ENCODE results near the gene IFNA2.
"Not testable (repeated sequence)": the region's sequence is repeated elsewhere in the genome, so short reads cannot be mapped to it uniquely, and the experiment has no call there.

Gene IFNA2

GRCh38 chr9:21385131-21385670 lies at the start of gene IFNA2:
Gene IFNA2, minus strand, starts transcription at chr9:21385398. Its CDS starts 69 bp downstream, at chr9:21385329.
- FAIRE-seq = peak; percentile 84

GRCh38 chr9:21435015-21435383 lies 49.8 kb upstream of the IFNA2 start:
- not testable (repeated sequence) for FAIRE-seq

- FAIRE-seq = no peak
These were observed 49.2 kb upstream of the IFNA2 start for GRCh38 chr9:21434202-21435014.

GRCh38 chr9:21432672-21433425 lies 47.7 kb upstream of the IFNA2 start:
- no peak for FAIRE-seq

GRCh38 chr9:21429191-21429590 lies 44.0 kb upstream of the IFNA2 start:
- FAIRE-seq = no peak

GRCh38 chr9:21428235-21428634 lies 43.0 kb upstream of the IFNA2 start:
- no peak for FAIRE-seq

- FAIRE-seq = no peak
These were observed 30.5 kb upstream of the IFNA2 start for GRCh38 chr9:21415493-21416267.

GRCh38 chr9:21414220-21414940 lies 29.2 kb upstream of the IFNA2 start:
- no peak for FAIRE-seq

GRCh38 chr9:21413624-21414023 lies 28.4 kb upstream of the IFNA2 start:
- no peak for FAIRE-seq

- FAIRE-seq = no peak
These were observed 28.0 kb upstream of the IFNA2 start for GRCh38 chr9:21413151-21413550.

GRCh38 chr9:21412107-21412506 lies 26.9 kb upstream of the IFNA2 start:
- no peak for FAIRE-seq

GRCh38 chr9:21408817-21409216 lies 23.6 kb upstream of the IFNA2 start, which contains the start of gene IFNA8:
Gene IFNA8, plus strand, starts transcription at chr9:21409117. Its CDS starts 60 bp downstream, at chr9:21409177.
- no peak for FAIRE-seq

GRCh38 chr9:21404146-21404545 lies 18.9 kb upstream of the IFNA2 start:
- no peak for FAIRE-seq

GRCh38 chr9:21402386-21403251 lies 17.4 kb upstream of the IFNA2 start:
- FAIRE-seq = no peak

GRCh38 chr9:21399956-21400355 lies 14.8 kb upstream of the IFNA2 start:
- FAIRE-seq = no peak

- FAIRE-seq = no peak
These were observed 13.8 kb upstream of the IFNA2 start for GRCh38 chr9:21398955-21399489.

- no peak for FAIRE-seq
These were observed 10.8 kb upstream of the IFNA2 start for GRCh38 chr9:21395778-21396717.

GRCh38 chr9:21392270-21392669 lies 7.1 kb upstream of the IFNA2 start:
- no peak for FAIRE-seq

- FAIRE-seq = no peak
These were observed 1.6 kb downstream of the IFNA2 start for GRCh38 chr9:21383627-21384026.

All from colon (tissue), 2 donors.